Fibroblast of lung (primary cell): ENCODE results near the gene ZSWIM6. TPM values are rescaled to one million over a fixed set of nuclear protein-coding genes. Genes with fewer than 3 reads are reported as not detected.

Experiments used
- DNase-seq, 2 donors: peaks; one replicate each; pipeline versions ENCODE4 v3.0.0 to v3.0.0-alpha.2; 2010; ENCODE audit warnings: low read depth in 2 of 2
- H2AFZ ChIP-seq: 2 replicates; pipeline ENCODE4 v1.5.1; 2012; ENCODE audit warnings: low read length, control low read depth, inconsistent platforms
- H3K27ac ChIP-seq: 2 replicates; pipeline ENCODE4 v1.5.1; 2011; ENCODE audit warnings: low read length, control low read depth; ENCODE audit not compliant: insufficient read depth
- H3K27me3 ChIP-seq: 2 replicates; pipeline ENCODE4 v1.5.1; 2011; ENCODE audit warnings: mild to moderate bottlenecking, low read length; ENCODE audit not compliant: control insufficient read depth, insufficient read depth
- H3K36me3 ChIP-seq: 2 replicates; pipeline ENCODE4 v1.5.1; 2011; ENCODE audit warnings: low read length; ENCODE audit not compliant: control insufficient read depth, insufficient read depth
- H3K4me1 ChIP-seq: 2 replicates; pipeline ENCODE4 v1.5.1; 2011; ENCODE audit warnings: low read length; ENCODE audit not compliant: control insufficient read depth, insufficient read depth; ENCODE audit errors: extremely low read depth
- H3K4me2 ChIP-seq: 2 replicates; pipeline ENCODE4 v1.5.1; 2011; ENCODE audit warnings: low read length, control low read depth; ENCODE audit not compliant: insufficient read depth; ENCODE audit errors: extremely low read depth
- H3K4me3 ChIP-seq, 4 experiments: fragments of 200-600 bp in 1 of 4; sonication (generic) in 1 of 4; replicated peaks in 1 of 4; 2 replicates each; pipeline ENCODE4 v1.5.1; 2011 to 2016; ENCODE audit warnings: low read length in 4 of 4, low read depth in 3 of 4, mild to moderate bottlenecking in 3 of 4, control low read depth in 2 of 4, inconsistent platforms in 1 of 4, mixed read lengths in 1 of 4; ENCODE audit not compliant: insufficient read depth in 1 of 4; ENCODE audit errors: control extremely low read depth in 1 of 4
- H3K79me2 ChIP-seq: 2 replicates; pipeline ENCODE4 v1.5.1; 2012; ENCODE audit warnings: mild to moderate bottlenecking, low read length, inconsistent platforms; ENCODE audit not compliant: control insufficient read depth, insufficient read depth
- H3K9ac ChIP-seq: 2 replicates; pipeline ENCODE4 v1.5.1; 2011; ENCODE audit warnings: mild to moderate bottlenecking, low read length, control low read depth; ENCODE audit not compliant: insufficient read depth
- H3K9me3 ChIP-seq: 2 replicates; pipeline ENCODE4 v1.5.1; 2012; ENCODE audit warnings: low read depth, low read length; ENCODE audit not compliant: control insufficient read depth, insufficient read depth
- H4K20me1 ChIP-seq: 2 replicates; pipeline ENCODE4 v1.5.1; 2011; ENCODE audit warnings: low read length; ENCODE audit not compliant: control insufficient read depth, insufficient read depth; ENCODE audit errors: extremely low read depth
- EZH2 ChIP-seq: IDR thresholded peaks from 2 replicates; pipeline ENCODE4 v1.5.1; 2012; ENCODE audit warnings: low read length, control low read depth, mild to moderate bottlenecking; ENCODE audit errors: missing control alignments
- polyA plus RNA-seq, 2 donors: library from polyadenylated mRNA; depleted of rRNA in 1 of 2; stranded (reverse) in 1 of 2; unstranded in 1 of 2; fragments of >200 nt; gene quantifications; 2 replicates each; pipeline ENCODE4 v1.2.1, GENCODE V29; 2011 to 2012; ENCODE audit warnings: missing spikeins in 1 of 2
- total RNA-seq: library from RNA; depleted of rRNA; stranded (reverse); fragments of >200 nt; gene quantifications from 2 replicates; pipeline ENCODE4 v1.2.1, GENCODE V29; 2014
- TF ChIP-seq, protein P1 (sequence below), 2 donors: IDR thresholded peaks in 1 of 2; conservative IDR thresholded peaks in 1 of 2; 1 replicate in 1 of 2; 2 replicates in 1 of 2; pipeline ENCODE4 v1.5.1; 2011 to 2012; ENCODE audit warnings: low read length in 2 of 2, control low read depth in 1 of 2, inconsistent platforms in 1 of 2, low read depth in 1 of 2, mild to moderate bottlenecking in 1 of 2

The ZSWIM6 gene
- total and polyA plus RNA-seq, 2 donors (not counting 1 experiment from before 2014, with no cell fraction given): 23.5 to 26.6 TPM

GRCh38 chr5:61286446-61287132, 45.5 kb upstream of the ZSWIM6 start:
- no peak for TF ChIP-seq EZH2
- TF ChIP-seq, protein P1, sequence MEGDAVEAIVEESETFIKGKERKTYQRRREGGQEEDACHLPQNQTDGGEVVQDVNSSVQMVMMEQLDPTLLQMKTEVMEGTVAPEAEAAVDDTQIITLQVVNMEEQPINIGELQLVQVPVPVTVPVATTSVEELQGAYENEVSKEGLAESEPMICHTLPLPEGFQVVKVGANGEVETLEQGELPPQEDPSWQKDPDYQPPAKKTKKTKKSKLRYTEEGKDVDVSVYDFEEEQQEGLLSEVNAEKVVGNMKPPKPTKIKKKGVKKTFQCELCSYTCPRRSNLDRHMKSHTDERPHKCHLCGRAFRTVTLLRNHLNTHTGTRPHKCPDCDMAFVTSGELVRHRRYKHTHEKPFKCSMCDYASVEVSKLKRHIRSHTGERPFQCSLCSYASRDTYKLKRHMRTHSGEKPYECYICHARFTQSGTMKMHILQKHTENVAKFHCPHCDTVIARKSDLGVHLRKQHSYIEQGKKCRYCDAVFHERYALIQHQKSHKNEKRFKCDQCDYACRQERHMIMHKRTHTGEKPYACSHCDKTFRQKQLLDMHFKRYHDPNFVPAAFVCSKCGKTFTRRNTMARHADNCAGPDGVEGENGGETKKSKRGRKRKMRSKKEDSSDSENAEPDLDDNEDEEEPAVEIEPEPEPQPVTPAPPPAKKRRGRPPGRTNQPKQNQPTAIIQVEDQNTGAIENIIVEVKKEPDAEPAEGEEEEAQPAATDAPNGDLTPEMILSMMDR (conservative IDR thresholded peaks at IDR 0.05 in 1 of 2, IDR thresholded peaks at IDR 0.05 in 1 of 2; ENCODE audit: low read depth in 1 of 2, low read length in 2 of 2): no peak
- DNase-seq: peak; percentile 59 to 76
- Histone ChIP-seq H3K9me3 (no peaks in the 10 kb centered on the region), H4K20me1 (no peaks in the 10 kb centered on the region), H3K4me1 (peaks cover 7% of the 10 kb centered on the region), H3K4me2 (no peak overlapping the region), H3K4me3 (no peak overlapping the region), H2AFZ (no peak overlapping the region), H3K27me3 (no peaks in the 10 kb centered on the region), H3K79me2 (no peaks in the 10 kb centered on the region), H3K27ac (peak overlapping the region; percentile 11), H3K9ac (no peak overlapping the region), H3K36me3 (no peaks in the 10 kb centered on the region)

DNA sequence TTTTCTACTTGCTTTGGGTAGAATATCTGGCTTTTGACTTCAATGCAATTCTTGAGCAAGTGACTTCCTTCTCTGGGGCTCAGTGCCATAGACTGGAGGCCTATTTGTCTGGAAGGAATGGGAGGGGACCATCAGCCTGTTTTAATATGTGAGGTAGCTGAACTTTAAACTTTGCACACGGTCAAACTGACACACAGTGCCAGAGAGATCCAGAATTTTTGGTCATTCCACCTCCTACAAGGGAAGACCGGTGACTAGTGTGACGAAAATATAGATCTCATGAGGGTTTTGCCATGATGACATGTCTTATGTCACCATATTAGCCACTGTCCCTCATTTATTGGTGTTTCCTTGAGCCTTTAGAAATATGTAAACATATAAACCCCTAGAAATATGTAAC, 44.6 kb upstream of the ZSWIM6 start:
- H3K4me3 ChIP-seq: no peak overlapping the region
- TF ChIP-seq, protein P1 (conservative IDR thresholded peaks at IDR 0.05 in 1 of 2, IDR thresholded peaks at IDR 0.05 in 1 of 2; ENCODE audit: low read depth in 1 of 2, low read length in 2 of 2): no peak
- no peak for TF ChIP-seq EZH2
- no peaks in the 10 kb centered on the region for H3K36me3 ChIP-seq
- H3K9me3 ChIP-seq: no peaks in the 10 kb centered on the region
- no peaks in the 10 kb centered on the region for H3K79me2 ChIP-seq
- DNase-seq: no peak
- no peaks in the 10 kb centered on the region for H3K27me3 ChIP-seq
- H2AFZ ChIP-seq: no peak overlapping the region
- H4K20me1 ChIP-seq: no peaks in the 10 kb centered on the region
- no peak overlapping the region for H3K4me2 ChIP-seq
- no peak overlapping the region for H3K27ac ChIP-seq
- no peak overlapping the region for H3K9ac ChIP-seq
- peaks cover 7% of the 10 kb centered on the region for H3K4me1 ChIP-seq

- Histone ChIP-seq H2AFZ (no peak overlapping the region), H3K36me3 (no peaks in the 10 kb centered on the region)
- DNase-seq: no peak
These were observed 42.8 kb upstream of the ZSWIM6 start for GRCh38 chr5:61289241-61289640.

More at GRCh38 chr5:61289241-61289640, 42.8 kb upstream of the ZSWIM6 start:
- H3K79me2 ChIP-seq: no peaks in the 10 kb centered on the region
- peaks cover 7% of the 10 kb centered on the region for H3K4me1 ChIP-seq
- H4K20me1 ChIP-seq: no peaks in the 10 kb centered on the region
- H3K4me3 ChIP-seq: no peak overlapping the region
- no peaks in the 10 kb centered on the region for H3K9me3 ChIP-seq
- no peaks in the 10 kb centered on the region for H3K27me3 ChIP-seq
- H3K4me2 ChIP-seq: no peak overlapping the region
- H3K27ac ChIP-seq: no peak overlapping the region
- TF ChIP-seq EZH2: no peak
- TF ChIP-seq, protein P1 (conservative IDR thresholded peaks at IDR 0.05 in 1 of 2, IDR thresholded peaks at IDR 0.05 in 1 of 2; ENCODE audit: low read depth in 1 of 2, low read length in 2 of 2): no peak
- H3K9ac ChIP-seq: no peak overlapping the region
